Cerebellar nuclear complex (tissue), 1 donor: ENCODE measurements around the gene PRKCB.
"Not testable (repeated sequence)": the region's sequence is repeated elsewhere in the genome, so short reads cannot be mapped to it uniquely, and the experiment has no call there.

Experiments used
- DNase-seq, 2 experiments: peaks; one replicate each; lab custom pipeline; 2025; lab: John Stamatoyannopoulos, UW

The PRKCB gene

GRCh38 chr16:23902748-23903414, 67.1 kb downstream of the PRKCB start:
- DNase-seq = no peak

GRCh38 chr16:23905027-23905426, 69.2 kb downstream of the PRKCB start:
- no peak for DNase-seq

GRCh38 chr16:23907457-23907902, 71.7 kb downstream of the PRKCB start:
- no peak for DNase-seq

GRCh38 chr16:23907903-23908302, 72.1 kb downstream of the PRKCB start:
- no peak for DNase-seq

GRCh38 chr16:23908790-23909189, 73.0 kb downstream of the PRKCB start:
- no peak for DNase-seq

- no peak for DNase-seq
Measured at GRCh38 chr16:23909792-23910418, 74.1 kb downstream of the PRKCB start.

GRCh38 chr16:23914946-23915530, 79.3 kb downstream of the PRKCB start:
- DNase-seq = no peak

GRCh38 chr16:23916552-23916951, 80.8 kb downstream of the PRKCB start:
- DNase-seq = not testable (repeated sequence)

- DNase-seq = no peak
Measured at GRCh38 chr16:23917621-23918020, 81.8 kb downstream of the PRKCB start.

GRCh38 chr16:23920446-23920845, 84.7 kb downstream of the PRKCB start:
- DNase-seq = no peak

- DNase-seq = no peak
Measured at GRCh38 chr16:23920899-23921298, 85.1 kb downstream of the PRKCB start.

GRCh38 chr16:23922406-23922805, 86.6 kb downstream of the PRKCB start:
- no peak for DNase-seq

- DNase-seq = no peak
Measured at GRCh38 chr16:23924128-23924527, 88.3 kb downstream of the PRKCB start.

GRCh38 chr16:23927796-23928195, 92.0 kb downstream of the PRKCB start:
- no peak for DNase-seq

GRCh38 chr16:23929237-23929636, 93.5 kb downstream of the PRKCB start:
- no peak for DNase-seq

GRCh38 chr16:23929856-23930255, 94.1 kb downstream of the PRKCB start:
- no peak for DNase-seq

GRCh38 chr16:23930791-23931190, 95.0 kb downstream of the PRKCB start:
- DNase-seq = no peak

- no peak for DNase-seq
Measured at GRCh38 chr16:23931199-23931598, 95.4 kb downstream of the PRKCB start.

GRCh38 chr16:23933650-23934049, 97.9 kb downstream of the PRKCB start:
- DNase-seq = not testable (repeated sequence)

GRCh38 chr16:23934610-23935236, 98.9 kb downstream of the PRKCB start:
- no peak for DNase-seq

- DNase-seq = no peak
Measured at GRCh38 chr16:23940111-23940510, 104.3 kb downstream of the PRKCB start.

GRCh38 chr16:23941025-23941424, 105.2 kb downstream of the PRKCB start:
- no peak for DNase-seq
